UCSD-AML1 (cell line): ENCODE measurements around the gene APH1B.
"Not testable (repeated sequence)": the region's sequence is repeated elsewhere in the genome, so short reads cannot be mapped to it uniquely, and the experiment has no call there.

Experiments
- DNase-seq: peaks from one replicate; lab custom pipeline; 2025; ENCODE audit not compliant: unreplicated experiment; lab: John Stamatoyannopoulos, UW

Gene APH1B

DNA sequence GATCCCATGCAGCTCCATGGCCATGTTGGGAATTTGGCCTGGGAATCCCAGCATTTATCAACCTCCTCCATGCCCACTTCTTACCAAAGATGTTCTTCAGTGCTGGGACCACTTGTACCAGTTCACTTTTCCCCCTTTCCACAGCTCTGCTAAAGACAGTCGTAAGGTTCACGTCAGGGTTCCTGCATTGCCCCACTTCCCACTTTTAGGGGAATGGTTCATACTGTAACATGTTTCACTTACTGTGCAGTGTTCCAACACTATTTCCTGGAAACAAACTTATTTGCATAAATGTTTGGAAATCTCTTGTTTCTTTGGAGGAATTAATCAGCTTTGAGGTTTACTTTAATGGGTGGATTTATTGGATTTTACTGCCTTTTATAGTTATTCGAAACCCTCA lies 17.0 kb downstream of the APH1B start:
- DNase-seq = no peak

DNA sequence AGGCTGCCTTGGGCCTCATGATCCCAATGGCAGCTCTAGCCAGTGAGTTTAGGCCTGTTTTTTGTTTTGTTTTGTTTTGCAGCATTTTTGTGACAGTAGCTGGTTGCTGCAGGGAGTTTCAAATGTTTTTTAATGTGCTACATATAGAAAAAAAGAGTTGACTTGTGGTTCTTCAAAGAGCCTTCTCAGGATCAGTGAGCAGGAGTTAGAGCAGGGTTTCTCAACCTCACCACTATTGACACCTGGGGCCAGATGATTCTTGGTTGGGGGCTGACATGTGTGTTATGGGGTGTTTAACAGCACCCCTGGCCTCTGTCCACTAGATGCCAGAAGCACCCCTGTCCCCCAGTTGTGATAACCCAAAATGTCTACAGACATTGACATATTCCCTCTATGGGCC lies 17.9 kb downstream of the APH1B start:
- DNase-seq = no peak

GRCh38 chr15:63296195-63296594 lies 18.8 kb downstream of the APH1B start:
- no peak for DNase-seq

- no peak for DNase-seq
Measured at GRCh38 chr15:63299943-63300575, 22.7 kb downstream of the APH1B start.

GRCh38 chr15:63301088-63301487 lies 23.7 kb downstream of the APH1B start:
- no peak for DNase-seq

DNA sequence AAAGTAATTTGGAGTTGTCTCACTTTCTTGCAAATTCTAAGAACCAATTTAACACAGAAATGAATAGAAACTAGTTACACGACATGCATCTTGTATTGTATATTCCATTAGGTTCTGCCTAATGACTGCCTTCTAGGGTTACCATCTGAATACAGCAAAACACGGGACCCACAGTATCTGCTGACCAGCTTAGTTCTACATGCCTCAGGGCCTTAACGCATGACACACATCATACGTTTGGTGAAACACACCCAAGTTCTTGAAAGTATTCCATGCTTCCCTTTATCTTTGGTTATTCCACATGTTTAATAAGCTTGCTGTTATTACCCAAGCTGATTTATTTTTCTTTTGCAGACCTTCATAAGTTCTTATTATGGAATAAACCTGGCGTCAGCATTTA lies 27.9 kb downstream of the APH1B start:
- no peak for DNase-seq

DNA sequence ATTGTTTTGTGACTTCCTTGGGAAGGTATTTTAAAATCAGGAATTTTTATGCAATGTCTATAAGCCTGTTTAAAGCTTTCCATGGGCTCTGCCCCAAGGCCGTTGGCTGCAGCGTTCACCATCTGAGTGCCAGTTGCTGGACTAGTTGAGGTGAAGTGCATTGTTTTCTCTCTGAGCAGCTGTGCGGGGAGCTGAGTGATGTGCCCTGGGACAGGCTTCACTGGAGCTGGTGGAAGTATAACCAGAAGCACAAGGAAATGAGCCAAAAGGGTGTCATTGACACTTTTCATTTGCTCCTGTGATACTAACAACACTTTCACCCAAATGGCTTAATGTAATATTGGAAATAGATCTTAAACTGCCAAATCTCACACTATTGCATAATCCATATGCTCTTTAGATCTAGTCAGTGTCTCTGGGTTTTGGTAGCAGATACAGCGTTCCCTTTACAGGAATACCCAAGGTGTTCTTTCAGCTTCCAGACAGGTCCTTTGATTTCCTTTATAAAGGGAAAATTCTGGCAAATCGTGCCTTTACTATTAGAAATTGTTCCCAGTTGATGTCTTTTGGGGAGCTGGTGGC lies 29.2 kb downstream of the APH1B start:
- DNase-seq = no peak

DNA sequence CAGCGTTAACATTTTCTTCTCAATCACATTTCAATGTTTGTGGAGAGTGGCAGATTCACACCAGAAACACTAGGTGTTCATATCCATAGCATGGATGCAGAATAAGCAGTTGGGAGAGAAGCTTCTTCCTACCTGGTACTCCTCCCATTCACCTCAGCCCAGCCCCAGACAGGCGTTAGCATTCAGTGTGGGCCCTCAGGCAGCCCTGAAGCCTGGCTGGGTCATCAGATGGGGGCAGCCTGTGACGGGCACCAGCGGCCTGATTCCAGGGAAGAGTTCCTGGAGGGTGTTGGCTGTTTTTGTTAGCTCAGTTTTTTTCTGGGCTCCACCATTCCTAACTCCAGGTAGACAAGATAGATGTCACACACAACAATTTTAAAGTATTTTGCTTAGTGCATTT lies 31.1 kb downstream of the APH1B start:
- DNase-seq = no peak

DNA sequence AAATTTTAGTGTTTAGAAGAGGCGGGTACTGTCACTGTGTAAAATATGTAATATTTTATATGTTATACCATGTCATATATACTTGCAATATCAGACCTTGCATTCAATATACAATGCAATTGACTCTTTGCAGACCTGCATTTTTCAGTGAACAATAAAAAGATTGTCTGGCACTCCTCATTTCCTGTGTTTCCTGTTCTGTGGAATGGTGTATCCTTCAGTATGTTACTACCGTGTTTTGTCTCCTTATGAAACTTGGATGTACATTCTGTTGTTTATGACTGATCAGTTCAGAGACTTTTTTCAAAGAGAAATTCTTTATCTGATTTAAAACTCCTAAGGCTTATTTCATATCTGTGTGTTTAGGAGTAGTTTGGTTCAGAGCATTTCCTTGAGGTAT lies 31.5 kb downstream of the APH1B start:
- DNase-seq = no peak

DNA sequence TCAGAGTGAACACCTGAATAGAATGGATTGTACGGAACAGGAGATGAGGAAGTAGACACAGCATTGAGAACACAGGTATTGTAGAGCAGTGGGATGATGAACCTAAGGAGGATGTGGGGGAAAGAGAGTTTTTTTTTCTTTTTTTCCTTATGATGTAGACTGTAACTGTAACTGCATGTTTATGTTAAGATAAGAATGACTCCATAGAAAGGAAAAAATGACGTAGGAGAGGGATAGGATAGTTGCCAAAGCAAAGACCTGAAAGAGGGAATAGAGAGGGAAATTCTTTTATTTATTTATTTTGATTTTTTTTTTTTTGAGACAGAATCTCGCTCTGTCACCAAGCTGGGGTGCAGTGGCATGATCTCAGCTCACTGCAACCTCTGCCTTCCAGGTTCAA lies 33.2 kb downstream of the APH1B start:
- DNase-seq = no peak

DNA sequence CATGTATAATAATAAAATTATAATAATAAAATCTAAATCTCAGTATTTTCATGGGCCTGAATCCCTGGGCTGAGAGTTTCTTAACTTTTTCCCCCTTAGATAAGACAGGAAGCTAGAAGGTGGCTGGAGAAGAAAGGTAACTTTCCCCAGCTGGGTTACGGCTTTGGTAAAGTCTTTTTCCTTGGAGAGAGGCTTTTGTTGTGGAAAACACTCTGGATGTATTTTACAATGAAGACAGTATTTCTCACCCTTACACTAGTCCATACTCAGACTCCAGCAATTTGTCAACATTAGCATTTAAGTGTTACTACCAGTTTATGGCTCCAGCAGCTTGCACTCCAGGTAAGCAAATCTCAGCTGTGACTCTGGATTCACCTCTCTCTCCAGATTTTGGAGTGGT lies 34.9 kb downstream of the APH1B start:
- no peak for DNase-seq

GRCh38 chr15:63313825-63314224 lies 36.4 kb downstream of the APH1B start:
- no peak for DNase-seq

- DNase-seq = no peak
Measured at GRCh38 chr15:63314409-63314808, 37.0 kb downstream of the APH1B start.

- no peak for DNase-seq
Measured at GRCh38 chr15:63318344-63318743, 40.9 kb downstream of the APH1B start.

DNA sequence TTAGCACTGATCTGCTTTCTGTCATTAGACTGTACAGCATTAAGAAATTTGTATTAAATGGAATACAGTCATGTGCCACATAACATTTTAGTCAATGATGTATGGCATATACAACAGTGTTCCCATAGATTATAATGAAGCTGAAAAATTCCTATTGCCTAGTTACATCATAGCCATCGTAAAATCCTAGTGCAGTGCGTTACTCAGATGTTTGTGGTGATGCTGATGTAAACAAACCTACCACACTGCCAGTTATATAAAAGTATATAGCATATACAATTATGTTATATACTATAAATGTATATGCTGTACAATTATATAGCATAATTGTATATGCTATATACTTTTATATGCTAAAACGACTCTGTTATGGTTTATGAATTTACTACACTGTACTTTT lies 41.7 kb downstream of the APH1B start:
- no peak for DNase-seq

- DNase-seq = not testable (repeated sequence)
Measured at GRCh38 chr15:63320446-63320845, 43.0 kb downstream of the APH1B start.

DNA sequence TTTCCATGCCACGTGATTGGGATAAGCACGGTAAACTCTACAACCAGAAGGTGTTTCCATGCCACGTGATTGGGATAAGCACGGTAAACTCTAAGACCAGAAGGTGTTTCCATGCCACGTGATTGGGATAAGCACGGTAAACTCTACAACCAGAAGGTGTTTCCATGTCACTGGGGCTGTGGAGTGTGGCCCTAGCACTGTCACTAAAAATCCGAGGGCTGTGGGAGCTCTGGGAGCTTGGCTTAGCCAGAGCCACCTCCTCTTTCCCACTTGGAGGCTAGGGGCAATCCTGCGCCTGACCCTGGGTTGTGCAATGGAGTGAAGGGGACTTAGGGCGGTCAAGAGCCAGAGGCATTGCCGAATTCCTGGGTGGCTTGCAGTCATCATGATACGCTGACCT lies 43.6 kb downstream of the APH1B start:
- DNase-seq = not testable (repeated sequence)

GRCh38 chr15:63321462-63321861 lies 44.1 kb downstream of the APH1B start:
- DNase-seq = no peak

GRCh38 chr15:63322541-63322940 lies 45.1 kb downstream of the APH1B start:
- DNase-seq = no peak

GRCh38 chr15:63323798-63324563 lies 46.6 kb downstream of the APH1B start:
- DNase-seq = no peak

DNA sequence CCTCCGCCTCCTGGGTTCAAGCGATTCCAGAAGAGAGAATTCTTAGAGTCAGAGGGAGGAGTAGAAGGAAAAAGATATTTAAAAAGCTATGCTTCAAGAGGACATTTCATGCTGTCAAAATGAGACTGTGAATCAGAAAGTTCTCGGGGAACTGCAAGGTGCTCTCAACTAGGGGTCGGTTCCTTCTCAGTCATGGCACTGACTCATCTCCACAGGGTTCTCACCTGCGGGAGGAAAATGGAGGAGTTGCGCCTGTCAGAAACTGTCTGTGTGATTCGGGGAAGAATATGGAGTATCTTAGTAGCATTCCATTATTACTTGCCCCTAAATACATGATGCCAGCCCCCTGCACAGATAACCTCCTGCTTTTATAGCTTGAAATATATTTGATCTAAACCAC lies 47.4 kb downstream of the APH1B start:
- no peak for DNase-seq

DNA sequence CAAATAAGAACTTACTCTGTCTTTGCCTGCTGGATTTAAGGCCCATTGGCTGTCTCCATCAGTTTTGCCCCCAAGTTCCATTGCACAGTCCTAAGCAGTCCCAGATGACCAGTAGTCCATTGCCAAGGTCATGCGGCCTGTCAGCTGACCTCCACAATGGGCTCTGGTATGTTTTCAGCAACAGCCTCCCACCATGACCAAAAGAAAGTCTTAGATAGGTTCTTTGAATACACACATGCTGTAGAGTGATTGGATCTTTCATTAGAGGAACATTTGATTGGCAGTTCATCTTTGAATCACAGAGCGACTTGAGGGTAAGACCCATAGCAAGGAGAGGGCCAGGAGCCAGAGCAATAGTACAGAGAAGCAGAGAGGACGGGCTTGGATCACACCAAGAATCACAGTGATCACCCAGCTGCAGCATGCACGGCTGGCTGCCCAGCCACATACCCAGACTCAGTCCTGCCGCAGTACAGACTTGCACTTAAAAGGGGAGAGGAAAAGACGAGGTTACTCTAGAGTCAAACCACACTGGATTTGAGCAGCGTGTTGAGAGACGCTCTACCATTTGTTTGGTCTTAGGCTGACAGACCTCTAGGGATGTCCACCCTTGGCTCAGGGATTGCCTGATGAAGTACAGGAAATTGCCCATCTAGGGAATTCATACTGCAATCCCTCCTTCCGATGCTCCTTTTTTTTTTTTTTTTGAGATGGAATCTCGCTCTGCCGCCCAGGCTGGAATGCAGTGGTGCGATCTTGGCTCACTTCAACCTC lies 50.4 kb downstream of the APH1B start:
- no peak for DNase-seq
